Epithelial cell of esophagus (primary cell): ENCODE measurements around the gene NDST1.

Experiments used
- DNase-seq: peaks from one replicate; pipeline ENCODE4 v3.0.0; 2010; ENCODE audit warnings: low read depth
- H3K4me3 ChIP-seq: 2 replicates; pipeline ENCODE4 v1.5.1; 2011; ENCODE audit warnings: mild to moderate bottlenecking, low read length, control low read depth
- CTCF ChIP-seq: IDR thresholded peaks from 2 replicates; pipeline ENCODE4 v1.5.1; 2011; ENCODE audit warnings: low read depth, mild to moderate bottlenecking, low read length, control low read depth, inconsistent platforms; ENCODE audit not compliant: insufficient read depth; ENCODE audit errors: missing control alignments

Gene NDST1

GRCh38 chr5:150578781-150579461 lies 71.0 kb downstream of the NDST1 start:
- DNase-seq, result no peak
- no peak overlapping the region for H3K4me3 ChIP-seq
- no peak for TF ChIP-seq CTCF

GRCh38 chr5:150579462-150580400 lies 71.8 kb downstream of the NDST1 start:
- no peak for TF ChIP-seq CTCF
- no peak for DNase-seq
- H3K4me3 ChIP-seq, result no peak overlapping the region

- TF ChIP-seq CTCF, result no peak
- DNase-seq, result no peak
These were observed 73.0 kb downstream of the NDST1 start for GRCh38 chr5:150580917-150581316.

GRCh38 chr5:150582241-150583109 lies 74.5 kb downstream of the NDST1 start:
- no peak overlapping the region for H3K4me3 ChIP-seq
- DNase-seq, result no peak
- no peak for TF ChIP-seq CTCF

More at GRCh38 chr5:150580917-150581316, 73.0 kb downstream of the NDST1 start:
- H3K4me3 ChIP-seq, result no peak overlapping the region

GRCh38 chr5:150583541-150584225 lies 75.8 kb downstream of the NDST1 start:
- TF ChIP-seq CTCF, result no peak
- no peak overlapping the region for H3K4me3 ChIP-seq
- DNase-seq, result no peak
